ENCODE data around the gene ASCC1. TPM values are rescaled to one million over a fixed set of nuclear protein-coding genes. Genes with fewer than 3 reads are reported as not detected.

The ASCC1 gene
- total and polyA plus RNA-seq, 8 donors, result 4.3 to 142 (median 13.6) TPM

DNA sequence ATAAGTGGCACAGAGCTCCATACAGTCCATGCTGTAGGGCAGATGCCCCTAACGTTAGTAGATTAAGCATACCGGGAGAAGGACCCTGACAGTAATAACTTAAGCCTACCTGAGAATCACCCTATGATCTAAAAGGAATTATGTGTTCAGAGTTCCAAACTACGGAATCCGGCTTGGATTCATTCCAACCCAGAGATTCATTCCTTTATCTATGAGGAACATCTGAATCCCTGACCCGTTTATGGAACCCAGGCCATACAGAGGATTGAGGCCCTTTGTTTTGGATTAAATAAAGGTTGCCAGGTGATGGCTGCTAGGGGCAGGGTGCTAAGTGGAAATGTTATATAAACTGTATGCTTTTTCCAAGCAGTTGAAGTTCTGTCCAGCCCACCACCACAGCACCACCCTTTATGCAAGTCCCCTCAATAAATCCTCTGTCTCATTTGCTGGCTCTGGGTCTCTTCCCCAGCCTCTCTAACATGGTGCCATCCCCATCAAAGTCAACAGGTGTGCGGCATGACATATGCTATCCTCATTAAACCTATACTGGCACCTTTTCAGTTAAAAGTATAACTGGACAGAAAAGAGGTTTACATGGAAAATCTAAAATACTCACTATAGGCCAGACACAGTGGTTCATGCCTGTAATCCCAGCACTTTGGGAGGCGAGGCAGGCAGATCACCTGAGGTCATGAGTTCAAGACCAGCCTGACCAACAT lies 9.4 kb downstream of the ASCC1 start:
- H3K27me3 ChIP-seq, result no peaks in the 10 kb centered on the region
- H3K36me3 ChIP-seq, result peaks cover 33 to 100% (median 100%) of the 10 kb centered on the region in 4 donors
- intact Hi-C loops (cut with DNase I; ENCODE audit: low total_unique reads), result no loop called here
- H3K27ac ChIP-seq, result no peak overlapping the region
- H3K4me1 ChIP-seq, result no peaks in the 10 kb centered on the region
- 87 to 89% (median 89%) methylated on average over 7 of the region's 7 CpGs for WGBS, 5 donors
- DNase-seq, result no peak
- H3K9me3 ChIP-seq, result no peaks in the 10 kb centered on the region
- TF ChIP-seq POLR2A (IDR thresholded peaks at IDR 0.05), result no peak
- TF ChIP-seq POLR2AphosphoS5 (IDR thresholded peaks at IDR 0.05), result no peak
- no peak for TF ChIP-seq EP300 (IDR thresholded peaks at IDR 0.05)
- TF ChIP-seq, protein P1, sequence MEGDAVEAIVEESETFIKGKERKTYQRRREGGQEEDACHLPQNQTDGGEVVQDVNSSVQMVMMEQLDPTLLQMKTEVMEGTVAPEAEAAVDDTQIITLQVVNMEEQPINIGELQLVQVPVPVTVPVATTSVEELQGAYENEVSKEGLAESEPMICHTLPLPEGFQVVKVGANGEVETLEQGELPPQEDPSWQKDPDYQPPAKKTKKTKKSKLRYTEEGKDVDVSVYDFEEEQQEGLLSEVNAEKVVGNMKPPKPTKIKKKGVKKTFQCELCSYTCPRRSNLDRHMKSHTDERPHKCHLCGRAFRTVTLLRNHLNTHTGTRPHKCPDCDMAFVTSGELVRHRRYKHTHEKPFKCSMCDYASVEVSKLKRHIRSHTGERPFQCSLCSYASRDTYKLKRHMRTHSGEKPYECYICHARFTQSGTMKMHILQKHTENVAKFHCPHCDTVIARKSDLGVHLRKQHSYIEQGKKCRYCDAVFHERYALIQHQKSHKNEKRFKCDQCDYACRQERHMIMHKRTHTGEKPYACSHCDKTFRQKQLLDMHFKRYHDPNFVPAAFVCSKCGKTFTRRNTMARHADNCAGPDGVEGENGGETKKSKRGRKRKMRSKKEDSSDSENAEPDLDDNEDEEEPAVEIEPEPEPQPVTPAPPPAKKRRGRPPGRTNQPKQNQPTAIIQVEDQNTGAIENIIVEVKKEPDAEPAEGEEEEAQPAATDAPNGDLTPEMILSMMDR (IDR thresholded peaks at IDR 0.05), result no peak
- no peak overlapping the region for H3K4me3 ChIP-seq

DNA sequence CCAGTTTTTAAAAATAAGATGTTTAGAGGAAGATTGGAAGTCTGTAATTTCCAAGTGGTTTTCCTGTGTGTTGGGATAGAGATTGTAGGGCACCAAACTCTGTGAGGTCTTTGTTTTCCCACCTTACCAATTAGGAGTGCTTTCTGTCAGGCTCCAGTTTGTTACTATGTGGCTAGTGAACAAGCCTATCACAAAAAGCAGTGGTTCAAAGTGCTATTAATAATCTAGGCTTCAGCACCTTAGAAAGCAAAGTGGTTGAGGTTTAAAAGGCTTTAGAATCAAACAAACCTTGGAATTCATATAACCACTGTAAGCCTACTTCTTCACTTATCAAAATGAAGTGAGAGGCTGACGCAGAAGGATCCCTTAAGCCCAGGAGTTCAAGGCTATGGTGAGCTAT lies 11.4 kb downstream of the ASCC1 start:
- Histone ChIP-seq H3K4me1 (no peaks in the 10 kb centered on the region), H3K27ac (no peak overlapping the region), H3K4me3 (no peak overlapping the region), H3K27me3 (no peaks in the 10 kb centered on the region), H3K36me3 (peaks cover 17 to 100% (median 100%) of the 10 kb centered on the region in 4 donors), H3K9me3 (no peaks in the 10 kb centered on the region)
- DNase-seq, result no peak
- intact Hi-C loops (cut with DNase I; ENCODE audit: low total_unique reads), result no loop called here
- 89 to 97% (median 95%) methylated on average over 1 of the region's 1 CpG for WGBS, 5 donors
- TF ChIP-seq POLR2AphosphoS5 (IDR thresholded peaks at IDR 0.05) (no peak), EP300 (IDR thresholded peaks at IDR 0.05) (no peak), POLR2A (IDR thresholded peaks at IDR 0.05) (no peak)
- TF ChIP-seq, protein P1 (IDR thresholded peaks at IDR 0.05), result no peak

DNA sequence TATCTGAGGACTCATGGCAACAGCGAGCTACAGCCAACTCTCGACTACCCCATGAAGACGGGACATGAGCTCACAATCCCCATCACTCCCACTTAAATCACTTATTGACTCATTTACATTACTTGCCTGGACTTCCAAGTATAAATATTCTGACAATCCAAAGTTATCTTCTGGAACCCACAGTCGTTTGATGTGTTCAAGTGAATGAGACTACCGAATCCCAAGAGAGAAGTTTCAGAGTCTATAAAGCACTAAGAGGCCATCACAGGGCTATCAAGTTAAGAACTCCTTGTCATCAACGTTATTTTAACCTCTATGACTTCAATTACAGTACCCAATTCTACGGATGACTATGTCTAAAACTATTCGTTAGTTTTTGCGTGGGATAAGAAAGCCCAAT lies 11.8 kb downstream of the ASCC1 start:
- peaks cover 13 to 100% (median 100%) of the 10 kb centered on the region in 4 donors for H3K36me3 ChIP-seq
- H3K9me3 ChIP-seq, result no peaks in the 10 kb centered on the region
- H3K4me1 ChIP-seq, result no peaks in the 10 kb centered on the region
- no peak overlapping the region for H3K4me3 ChIP-seq
- intact Hi-C loops (cut with DNase I; ENCODE audit: low total_unique reads), result no loop called here
- WGBS, 5 donors, result 85 to 90% (median 88%) methylated on average over 9 of the region's 9 CpGs
- DNase-seq, result no peak
- TF ChIP-seq, protein P1 (IDR thresholded peaks at IDR 0.05), result no peak
- no peak for TF ChIP-seq POLR2AphosphoS5 (IDR thresholded peaks at IDR 0.05)
- no peak for TF ChIP-seq EP300 (IDR thresholded peaks at IDR 0.05)
- no peak for TF ChIP-seq POLR2A (IDR thresholded peaks at IDR 0.05)
- no peak overlapping the region for H3K27ac ChIP-seq
- H3K27me3 ChIP-seq, result no peaks in the 10 kb centered on the region

DNA sequence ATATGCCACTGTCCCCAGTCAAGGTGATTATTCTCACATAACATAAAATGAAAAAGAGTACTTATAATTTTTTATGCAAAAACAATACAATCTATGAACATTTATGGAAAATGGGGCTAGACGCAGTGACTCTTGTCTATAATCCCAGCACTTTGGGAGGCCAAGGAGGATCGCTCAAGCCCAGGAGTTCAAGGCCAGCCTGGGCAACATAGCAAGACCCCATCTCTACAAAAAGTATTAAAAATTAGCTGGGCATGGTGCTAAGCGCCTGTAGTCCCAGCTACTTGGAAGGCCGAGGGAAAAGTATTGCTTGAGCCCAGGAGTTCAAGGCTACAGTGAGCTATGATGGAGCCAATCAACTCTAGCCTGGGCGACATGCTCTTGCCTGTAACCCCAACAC lies 14.8 kb downstream of the ASCC1 start:
- intact Hi-C loops (cut with DNase I; ENCODE audit: low total_unique reads), result no loop called here
- H3K4me3 ChIP-seq, result no peak overlapping the region
- no peak overlapping the region for H3K27ac ChIP-seq
- H3K27me3 ChIP-seq, result no peaks in the 10 kb centered on the region
- H3K4me1 ChIP-seq, result no peaks in the 10 kb centered on the region
- H3K9me3 ChIP-seq, result no peaks in the 10 kb centered on the region
- no peak for DNase-seq
- H3K36me3 ChIP-seq, result peaks cover 13 to 93% (median 83%) of the 10 kb centered on the region in 4 donors
- 72 to 98% (median 85%) methylated on average over 5 of the region's 5 CpGs for WGBS, 5 donors
- no peak for TF ChIP-seq POLR2AphosphoS5 (IDR thresholded peaks at IDR 0.05)

DNA sequence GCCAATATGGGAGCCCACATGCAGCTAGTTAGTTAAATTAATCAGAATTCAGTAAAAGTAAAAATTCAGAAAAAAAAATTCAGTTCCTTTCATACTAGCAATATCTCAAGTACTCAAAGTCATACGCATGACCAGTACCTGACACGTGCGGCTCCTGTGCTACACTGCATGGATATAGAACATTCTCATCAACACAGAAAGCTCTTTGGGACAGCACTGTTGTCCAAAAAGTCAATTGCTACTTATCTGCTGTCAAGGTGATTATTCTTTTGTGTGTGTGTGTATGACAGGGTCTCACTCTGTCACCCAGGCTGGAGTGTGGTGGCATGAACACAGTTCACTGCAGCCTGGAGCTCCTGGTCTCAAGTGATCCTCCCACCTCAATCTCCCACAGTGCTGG lies 15.2 kb downstream of the ASCC1 start:
- Histone ChIP-seq H3K9me3 (no peaks in the 10 kb centered on the region), H3K27me3 (no peaks in the 10 kb centered on the region), H3K36me3 (peaks cover 15 to 93% (median 83%) of the 10 kb centered on the region in 4 donors), H3K4me3 (no peak overlapping the region), H3K4me1 (no peaks in the 10 kb centered on the region), H3K27ac (no peak overlapping the region)
- 97 to 100% (median 98%) methylated on average over 3 of the region's 3 CpGs for WGBS, 5 donors
- intact Hi-C loops (cut with DNase I; ENCODE audit: low total_unique reads), result no loop called here
- no peak for TF ChIP-seq POLR2A (IDR thresholded peaks at IDR 0.05)
- TF ChIP-seq POLR2AphosphoS5 (IDR thresholded peaks at IDR 0.05), result no peak
- TF ChIP-seq, protein P1 (IDR thresholded peaks at IDR 0.05), result no peak
- no peak for TF ChIP-seq EP300 (IDR thresholded peaks at IDR 0.05)
- no peak for DNase-seq

All from stomach (tissue), 9 donors.